Gastrocnemius medialis (tissue), 4 donors: Measurements from ENCODE around the gene MPPE1. TPM values are rescaled to one million over a fixed set of nuclear protein-coding genes. Genes with fewer than 3 reads are reported as not detected.
"Not testable (repeated sequence)": the region's sequence is repeated elsewhere in the genome, so short reads cannot be mapped to it uniquely, and the experiment has no call there.

Experiments
- ATAC-seq, 2 donors: fragments of 150-250 bp; one replicate each; pipeline ENCODE4 v1.9.1; 2016
- DNase-seq, 2 donors: peaks; one replicate each; pipeline ENCODE4 v3.0.0-alpha.2; 2019
- H3K27ac ChIP-seq, 4 donors: fragments of 200-600 bp; sonication (generic); 1 replicate in 1 of 4; 2 replicates in 3 of 4; pipeline ENCODE4 v1.5.1; 2016 to 2018; ENCODE audit warnings: mild to moderate bottlenecking in 2 of 4, moderate library complexity in 1 of 4
- H3K27me3 ChIP-seq, 3 donors: fragments of 200-600 bp; sonication (generic) in 2 of 3; 1 replicate in 1 of 3; 2 replicates in 2 of 3; pipeline versions ENCODE4 v1.5.1 to v1.6.0; 2016 to 2019; ENCODE audit warnings: mild to moderate bottlenecking in 1 of 3, moderate library complexity in 1 of 3
- H3K36me3 ChIP-seq, 2 donors: fragments of 200-600 bp; sonication (generic) in 1 of 2; one replicate each; pipeline ENCODE4 v1.5.1; 2017 to 2018
- H3K4me1 ChIP-seq, 2 donors: fragments of 200-600 bp; sonication (generic) in 1 of 2; one replicate each; pipeline ENCODE4 v1.5.1; 2016 to 2017; ENCODE audit warnings: mild to moderate bottlenecking in 2 of 2
- H3K4me3 ChIP-seq, 4 donors: fragments of 200-600 bp; sonication (generic) in 3 of 4; 1 replicate in 1 of 4; 2 replicates in 3 of 4; pipeline ENCODE4 v1.5.1; 2016 to 2019; ENCODE audit warnings: mild to moderate bottlenecking in 2 of 4
- H3K9me3 ChIP-seq, 3 donors: fragments of 200-600 bp; sonication (generic) in 2 of 3; 1 replicate in 1 of 3; 2 replicates in 2 of 3; pipeline ENCODE4 v1.5.1; 2016 to 2019
- POLR2A ChIP-seq, 2 donors: fragments of 450-650 bp; IDR thresholded peaks; one replicate each; pipeline ENCODE4 v1.6.1; 2017; ENCODE audit warnings: antibody characterized with exemption in 2 of 2, mild to moderate bottlenecking in 2 of 2, moderate library complexity in 2 of 2
- in situ Hi-C, 4 donors: fragments of 200-750 bp; cut with MboI; loops; one replicate each; pipeline versions ENCODE4 v1.15.0 to v1.8.0; 2017; ENCODE audit warnings: low sequenced_read_pairs in 4 of 4
- intact Hi-C: fragments of 100-400 bp; cut with DNase I; formaldehyde crosslinking; loops from one replicate; pipeline ENCODE4 v1.15.1; 2023; ENCODE audit warnings: low total_unique reads
- total RNA-seq, 4 donors: library from RNA; depleted of rRNA; stranded (reverse); fragments of >200 nt; gene quantifications; one replicate each; pipeline versions ENCODE4 v1.1.0 to v1.2.3, GENCODE V29; 2016
- TF ChIP-seq, protein P1 (sequence below), 5 experiments: fragments of 450-650 bp in 3 of 5; fragments of 200-600 bp in 2 of 5; sonication (generic) in 2 of 5; IDR thresholded peaks in 4 of 5; conservative IDR thresholded peaks in 1 of 5; 1 replicate in 4 of 5; 2 replicates in 1 of 5; pipeline ENCODE4 v1.5.1; 2016 to 2019; ENCODE audit warnings: antibody characterized with exemption in 5 of 5, mild to moderate bottlenecking in 3 of 5, moderate library complexity in 3 of 5

The MPPE1 gene
- total RNA-seq, 4 donors from 2014 or later: 11.0 to 33.6 (median 24.8) TPM

DNA sequence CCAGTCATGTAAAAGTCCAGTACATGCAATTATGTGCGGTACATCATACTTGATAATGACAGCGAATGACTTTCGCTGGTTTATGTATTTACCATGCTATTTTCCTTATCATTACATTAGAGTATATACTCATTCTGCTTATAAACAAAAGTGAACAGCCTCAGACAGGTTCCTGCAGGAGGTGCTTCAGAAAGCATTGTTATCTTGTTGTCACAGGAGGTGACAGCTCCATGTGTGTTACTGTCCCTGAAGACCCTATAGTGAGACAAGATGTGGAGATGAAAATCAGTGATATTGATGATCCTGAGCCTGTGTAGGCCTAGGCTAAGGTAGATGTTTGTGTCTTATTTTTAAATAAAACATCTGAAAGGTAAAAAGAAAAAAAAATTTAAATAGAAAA lies 15.3 kb upstream of the MPPE1 start:
- ATAC-seq: no peak
- no peaks in the 10 kb centered on the region for H3K4me1 ChIP-seq
- no peak for DNase-seq
- no peak overlapping the region for H3K27ac ChIP-seq
- TF ChIP-seq POLR2A (IDR thresholded peaks at IDR 0.05): no peak
- TF ChIP-seq, protein P1, sequence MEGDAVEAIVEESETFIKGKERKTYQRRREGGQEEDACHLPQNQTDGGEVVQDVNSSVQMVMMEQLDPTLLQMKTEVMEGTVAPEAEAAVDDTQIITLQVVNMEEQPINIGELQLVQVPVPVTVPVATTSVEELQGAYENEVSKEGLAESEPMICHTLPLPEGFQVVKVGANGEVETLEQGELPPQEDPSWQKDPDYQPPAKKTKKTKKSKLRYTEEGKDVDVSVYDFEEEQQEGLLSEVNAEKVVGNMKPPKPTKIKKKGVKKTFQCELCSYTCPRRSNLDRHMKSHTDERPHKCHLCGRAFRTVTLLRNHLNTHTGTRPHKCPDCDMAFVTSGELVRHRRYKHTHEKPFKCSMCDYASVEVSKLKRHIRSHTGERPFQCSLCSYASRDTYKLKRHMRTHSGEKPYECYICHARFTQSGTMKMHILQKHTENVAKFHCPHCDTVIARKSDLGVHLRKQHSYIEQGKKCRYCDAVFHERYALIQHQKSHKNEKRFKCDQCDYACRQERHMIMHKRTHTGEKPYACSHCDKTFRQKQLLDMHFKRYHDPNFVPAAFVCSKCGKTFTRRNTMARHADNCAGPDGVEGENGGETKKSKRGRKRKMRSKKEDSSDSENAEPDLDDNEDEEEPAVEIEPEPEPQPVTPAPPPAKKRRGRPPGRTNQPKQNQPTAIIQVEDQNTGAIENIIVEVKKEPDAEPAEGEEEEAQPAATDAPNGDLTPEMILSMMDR (IDR thresholded peaks at IDR 0.05 in 4 of 5, conservative IDR thresholded peaks at IDR 0.05 in 1 of 5): no peak
- no peaks in the 10 kb centered on the region for H3K9me3 ChIP-seq
- H3K36me3 ChIP-seq: no peaks in the 10 kb centered on the region
- no peak overlapping the region for H3K4me3 ChIP-seq
- intact Hi-C loops (no loop called here), in situ Hi-C loops (no loop called here)
- no peaks in the 10 kb centered on the region for H3K27me3 ChIP-seq

DNA sequence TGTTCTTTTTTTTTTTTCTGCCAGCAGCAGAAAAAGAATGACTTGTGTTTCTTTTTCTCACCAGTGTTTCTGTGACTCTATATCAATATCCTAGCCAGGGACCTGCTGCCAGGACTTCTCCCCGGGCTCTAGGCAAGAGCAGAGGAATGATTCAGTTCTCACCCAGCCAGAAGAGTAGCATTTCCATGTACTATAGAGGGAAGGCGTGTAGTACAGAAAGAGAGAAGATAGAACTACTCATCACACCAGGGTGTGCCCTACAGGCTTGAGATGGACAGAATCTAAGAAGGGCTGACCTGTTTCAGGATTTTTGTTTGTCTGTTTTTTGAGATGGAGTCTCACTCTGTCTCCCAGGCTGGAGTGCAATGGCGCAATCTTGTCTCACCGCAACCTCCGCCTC lies 11.4 kb upstream of the MPPE1 start:
- H3K4me1 ChIP-seq, intact Hi-C loops, H3K9me3 ChIP-seq, H3K36me3 ChIP-seq, H3K4me3 ChIP-seq, in situ Hi-C loops, H3K27ac ChIP-seq, H3K27me3 ChIP-seq, ATAC-seq, DNase-seq: not testable (repeated sequence)

DNA sequence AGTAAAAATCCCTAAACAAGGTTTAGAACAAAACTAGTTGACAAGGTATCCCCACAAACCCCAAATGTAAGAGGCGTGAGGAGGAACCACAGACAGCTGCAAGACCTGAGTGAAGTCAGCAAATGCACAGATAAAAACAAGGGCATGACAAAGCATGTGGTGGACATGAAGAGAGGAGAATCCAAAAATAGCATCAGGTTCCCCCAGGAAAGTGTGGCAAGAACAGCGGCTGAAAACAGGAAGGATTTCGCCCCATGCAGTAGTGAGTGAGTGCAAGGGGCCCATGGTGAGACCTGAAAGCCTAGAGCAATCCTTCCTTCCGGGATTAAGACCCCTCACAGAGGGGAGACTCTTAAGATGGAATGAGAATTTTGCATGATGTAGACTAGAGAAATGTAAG lies 8.8 kb upstream of the MPPE1 start:
- H3K9me3 ChIP-seq, H3K4me1 ChIP-seq, H3K36me3 ChIP-seq, H3K27me3 ChIP-seq, in situ Hi-C loops, intact Hi-C loops, H3K4me3 ChIP-seq: not testable (repeated sequence)
- H3K27ac ChIP-seq: peak overlapping the region in 1 of 4 donors; percentile 28
- ATAC-seq (peak; percentile 91 to 95), DNase-seq (peak; percentile 27 to 28)

DNA sequence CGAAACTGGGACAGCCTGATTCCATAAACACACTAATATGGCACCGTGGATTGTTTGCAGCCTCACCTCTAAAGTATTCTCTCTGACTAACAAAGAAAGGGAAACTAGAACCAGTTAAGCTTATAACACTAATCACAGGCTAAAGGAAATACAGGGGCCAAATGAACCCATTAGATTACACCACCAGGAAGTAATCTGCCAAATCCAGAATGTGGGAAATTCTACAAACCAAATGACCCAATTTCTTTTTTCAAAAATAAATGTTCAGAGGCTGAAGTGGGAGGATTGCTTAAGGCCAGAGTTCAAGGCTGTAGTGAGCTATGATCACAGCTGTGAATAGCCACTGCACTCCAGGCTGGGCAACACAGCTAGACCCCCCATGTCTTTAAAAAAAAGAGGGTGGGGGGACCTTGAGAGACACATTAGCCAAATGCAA lies 1.5 kb upstream of the MPPE1 start:
- in situ Hi-C loops (no loop called here), intact Hi-C loops (loop anchor here (2.0 to 5.0 kb wide), 2 partner anchors 37 to 47 kb away; no protein-coding TSS in a partner anchor)
- Histone ChIP-seq H3K9me3 (no peaks in the 10 kb centered on the region), H3K27ac (peak overlapping the region; percentile 92 to 100 (median 98)), H3K4me1 (peaks cover 11 to 16% of the 10 kb centered on the region in 2 donors), H3K27me3 (no peaks in the 10 kb centered on the region), H3K36me3 (peaks cover 0 to 11% of the 10 kb centered on the region in 2 donors), H3K4me3 (peak overlapping the region; percentile 67 to 98 (median 80))
- ATAC-seq: peak in 1 of 2 donors; percentile 21
- DNase-seq: no peak
- no peak for TF ChIP-seq POLR2A (IDR thresholded peaks at IDR 0.05)

DNA sequence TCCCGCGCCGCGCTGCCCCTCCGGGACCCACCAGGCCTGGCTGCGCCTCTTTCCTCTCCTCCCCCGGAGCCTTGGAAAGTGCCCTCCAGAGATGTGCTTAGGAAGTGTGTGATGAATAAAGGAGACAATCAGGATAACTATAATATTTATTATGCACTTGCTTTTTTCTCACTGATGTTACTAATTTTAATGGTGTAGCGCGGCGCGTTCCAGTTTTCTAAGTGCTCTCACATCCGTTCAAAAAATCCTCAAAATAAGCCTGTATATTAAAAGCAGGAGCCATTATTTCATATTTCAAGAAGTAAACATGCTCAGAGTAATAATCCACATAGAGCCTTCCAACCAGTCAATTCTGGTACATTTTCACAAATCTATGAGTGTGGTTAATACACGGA lies 941 bp upstream of the MPPE1 start:
- TF ChIP-seq, protein P1 (IDR thresholded peaks at IDR 0.05 in 4 of 5, conservative IDR thresholded peaks at IDR 0.05 in 1 of 5): no peak
- no peak for TF ChIP-seq POLR2A (IDR thresholded peaks at IDR 0.05)
- ATAC-seq: peak in 1 of 2 donors; percentile 1
- in situ Hi-C loops (no loop called here), intact Hi-C loops (loop anchor here (2.0 to 5.0 kb wide), 2 partner anchors 38 to 47 kb away; no protein-coding TSS in a partner anchor)
- peaks cover 0 to 16% of the 10 kb centered on the region in 2 donors for H3K36me3 ChIP-seq
- H3K27me3 ChIP-seq: no peaks in the 10 kb centered on the region
- no peaks in the 10 kb centered on the region for H3K9me3 ChIP-seq
- peak overlapping the region; percentile 67 to 98 (median 80) for H3K4me3 ChIP-seq
- DNase-seq: peak in 1 of 2 donors; percentile 6
- peak overlapping the region; percentile 92 to 100 (median 98) for H3K27ac ChIP-seq
- H3K4me1 ChIP-seq: peaks cover 11 to 16% of the 10 kb centered on the region in 2 donors

DNA sequence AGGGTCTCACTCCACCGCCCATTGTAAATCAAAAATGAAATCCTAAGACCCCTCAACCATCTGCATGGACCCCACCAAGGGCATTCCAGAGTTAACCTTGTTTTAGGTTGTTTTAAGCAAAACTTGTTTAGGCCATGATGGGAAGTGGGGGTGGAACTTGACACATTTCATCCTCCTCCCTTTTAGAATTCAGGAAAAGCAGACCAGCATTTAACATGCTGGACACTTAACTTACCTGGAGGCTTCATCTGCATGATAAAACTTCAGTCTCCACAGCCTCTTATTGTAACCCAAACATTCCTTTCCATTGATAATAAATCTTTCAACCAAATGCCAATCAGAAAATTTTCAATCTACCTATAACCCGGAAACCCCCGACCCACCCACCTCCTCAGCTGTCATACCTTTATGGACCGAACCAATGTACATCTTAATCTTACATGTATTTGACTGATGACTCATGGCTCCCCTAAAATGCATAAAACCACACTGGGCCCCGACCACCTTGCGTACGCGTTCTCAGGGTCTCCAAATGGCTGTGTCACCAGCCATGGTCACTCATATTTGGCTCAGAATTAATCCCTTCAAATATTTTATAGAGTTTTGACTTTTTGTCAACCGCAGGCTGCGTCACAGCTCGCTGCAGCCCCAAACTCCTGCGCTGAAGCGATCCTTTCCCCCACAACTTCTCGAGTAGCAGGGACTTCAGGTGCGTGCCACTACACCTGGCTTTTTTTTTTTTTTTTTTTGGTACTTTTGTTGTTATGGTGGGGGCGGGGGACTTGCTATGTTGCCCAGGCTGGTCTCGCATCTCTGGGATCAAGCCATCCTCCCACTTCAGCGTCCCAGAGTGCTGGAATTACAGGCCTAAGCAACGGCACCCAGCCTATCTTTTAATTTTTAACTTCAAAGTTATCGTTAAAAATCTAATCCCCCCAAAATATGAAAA lies 917 bp downstream of the MPPE1 start:
- Histone ChIP-seq H3K27ac (peak overlapping the region; percentile 92 to 100 (median 98)), H3K36me3 (peaks cover 0 to 27% of the 10 kb centered on the region in 2 donors), H3K9me3 (no peaks in the 10 kb centered on the region), H3K4me3 (peak overlapping the region; percentile 67 to 98 (median 80)), H3K27me3 (no peaks in the 10 kb centered on the region), H3K4me1 (peaks cover 11 to 16% of the 10 kb centered on the region in 2 donors)
- ATAC-seq (no peak), DNase-seq (no peak)
- TF ChIP-seq, protein P1 (IDR thresholded peaks at IDR 0.05 in 4 of 5, conservative IDR thresholded peaks at IDR 0.05 in 1 of 5): no peak
- TF ChIP-seq POLR2A (IDR thresholded peaks at IDR 0.05): no peak
- intact Hi-C loops: loop anchor here (5.0 kb wide), 1 partner anchor 45 kb away; no protein-coding TSS in a partner anchor
- in situ Hi-C loops: no loop called here
